Measurements from ENCODE around the gene EEA1.

EEA1 gene

GRCh38 chr12:92939116-92939515, 10.0 kb upstream of the EEA1 start:
- CTCF ChIA-PET: no interaction called here
- TF ChIP-seq CTCF (IDR thresholded peaks at IDR 0.05; ENCODE audit: control extremely low read depth, extremely low read depth, low read depth, missing control alignments): no peak
- DNase-seq (ENCODE audit: extremely low spot score): no peak
- POLR2A ChIA-PET: no interaction called here

GRCh38 chr12:92938638-92939037, 9.5 kb upstream of the EEA1 start:
- POLR2A ChIA-PET: no interaction called here
- CTCF ChIA-PET: interaction anchor here (1.2 to 1.5 kb wide), 3 partner anchors 8 to 481 kb away, joined by 4 to 6 read pairs (median 5); no protein-coding TSS in a partner anchor
- DNase-seq (ENCODE audit: extremely low spot score): no peak
- TF ChIP-seq CTCF (IDR thresholded peaks at IDR 0.05; ENCODE audit: control extremely low read depth, extremely low read depth, low read depth, missing control alignments): no peak

- peak; percentile 18 for DNase-seq (ENCODE audit: extremely low spot score)
- CTCF ChIA-PET: interaction anchor here (0.7 to 1.5 kb wide), 4 partner anchors 9 to 482 kb away, joined by 4 to 6 read pairs (median 5); no protein-coding TSS in a partner anchor
- TF ChIP-seq CTCF (IDR thresholded peaks at IDR 0.05; ENCODE audit: control extremely low read depth, extremely low read depth, low read depth, missing control alignments): no peak
- POLR2A ChIA-PET: interaction anchor here (1.3 kb wide), 1 partner anchor 9 kb away, joined by 3 read pairs; the partner anchor contains the start of gene EEA1
Measured at GRCh38 chr12:92938018-92938417, 8.9 kb upstream of the EEA1 start.

- ChIA-PET POLR2A (no interaction called here), CTCF (interaction anchor here (2.0 kb wide), 1 partner anchor 10 kb away, joined by 5 read pairs; no protein-coding TSS in a partner anchor)
- DNase-seq (ENCODE audit: extremely low spot score): no peak
- no peak for TF ChIP-seq CTCF (IDR thresholded peaks at IDR 0.05; ENCODE audit: control extremely low read depth, extremely low read depth, low read depth, missing control alignments)
Measured at GRCh38 chr12:92933606-92934005, 4.5 kb upstream of the EEA1 start.

- TF ChIP-seq CTCF (IDR thresholded peaks at IDR 0.05; ENCODE audit: control extremely low read depth, extremely low read depth, low read depth, missing control alignments): no peak
- DNase-seq (ENCODE audit: extremely low spot score): no peak
- ChIA-PET POLR2A (interaction anchor here (0.6 kb wide), 1 partner anchor 419 kb away, joined by 3 read pairs; no protein-coding TSS in a partner anchor), CTCF (interaction anchor here (0.8 to 2.4 kb wide), 9 partner anchors 22 to 1172 kb away, joined by 3 to 10 read pairs (median 3); no protein-coding TSS in a partner anchor)
Measured at GRCh38 chr12:92930421-92930820, 1.3 kb upstream of the EEA1 start.

GRCh38 chr12:92929983-92930382, 888 bp upstream of the EEA1 start:
- no peak for TF ChIP-seq CTCF (IDR thresholded peaks at IDR 0.05; ENCODE audit: control extremely low read depth, extremely low read depth, low read depth, missing control alignments)
- DNase-seq (ENCODE audit: extremely low spot score): no peak
- POLR2A ChIA-PET: interaction anchor here (0.6 to 1.2 kb wide), 4 partner anchors 8 to 784 kb away, joined by 3 to 7 read pairs (median 3); partner anchors contain the start of gene BTG1
- CTCF ChIA-PET: interaction anchor here (0.8 to 2.4 kb wide), 8 partner anchors 17 to 1172 kb away, joined by 3 to 10 read pairs (median 4); no protein-coding TSS in a partner anchor

All from GM10248 (cell line).